Inferior parietal cortex (tissue), 1 donor: ENCODE data around the gene MYH16.
"Not testable (repeated sequence)": the region's sequence is repeated elsewhere in the genome, so short reads cannot be mapped to it uniquely, and the experiment has no call there.

Experiments
- DNase-seq: peaks from one replicate; pipeline ENCODE4 v3.0.0-alpha.2; 2016; ENCODE audit errors: extremely low spot score

Gene MYH16

GRCh38 chr7:99305473-99306260, 33.0 kb downstream of the MYH16 start:
- DNase-seq = no peak

- peak; percentile 28 for DNase-seq
These were observed 35.9 kb downstream of the MYH16 start for GRCh38 chr7:99308461-99309074.

GRCh38 chr7:99309111-99309510, 36.5 kb downstream of the MYH16 start:
- no peak for DNase-seq

DNA sequence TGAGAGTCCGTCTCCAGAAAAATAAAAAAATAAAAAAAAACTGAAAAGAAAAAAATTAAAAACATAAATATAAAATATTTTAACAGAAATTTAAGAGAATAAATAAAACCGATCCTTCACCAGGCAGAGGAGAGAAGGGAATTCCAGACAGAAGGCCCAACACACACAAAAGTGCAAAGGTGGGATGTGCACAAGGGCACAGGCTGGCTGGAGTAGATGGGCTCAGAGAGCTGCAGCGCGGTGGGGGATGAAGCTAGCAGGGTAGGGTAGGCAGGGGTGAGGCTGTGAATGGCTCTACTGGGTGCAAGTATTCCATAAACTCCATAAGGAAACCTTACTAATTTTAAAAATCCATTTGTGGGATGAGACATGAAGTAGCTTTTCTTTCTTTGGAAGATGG, 37.4 kb downstream of the MYH16 start:
- no peak for DNase-seq

DNA sequence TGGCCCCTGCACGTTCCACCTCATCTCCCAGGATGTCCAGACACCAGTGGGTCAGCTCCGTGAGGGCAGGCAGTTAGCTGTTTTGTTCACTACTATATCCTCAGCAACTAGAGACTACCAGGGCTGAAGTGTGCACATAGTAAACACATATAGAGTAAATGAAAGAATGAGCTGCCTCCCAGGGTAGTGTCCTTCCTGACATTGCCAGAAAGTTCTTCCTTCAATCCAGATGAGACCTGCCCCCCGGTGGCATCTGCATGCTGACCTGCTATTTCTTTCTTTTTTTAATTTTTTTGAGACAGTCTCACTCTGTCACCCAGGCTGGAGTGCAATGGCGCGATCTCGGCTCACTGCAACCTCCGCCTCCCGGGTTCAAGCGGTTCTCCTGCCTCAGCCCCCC, 39.1 kb downstream of the MYH16 start:
- no peak for DNase-seq

- peak; percentile 94 for DNase-seq
These were observed 39.9 kb downstream of the MYH16 start for GRCh38 chr7:99312316-99313203.

DNA sequence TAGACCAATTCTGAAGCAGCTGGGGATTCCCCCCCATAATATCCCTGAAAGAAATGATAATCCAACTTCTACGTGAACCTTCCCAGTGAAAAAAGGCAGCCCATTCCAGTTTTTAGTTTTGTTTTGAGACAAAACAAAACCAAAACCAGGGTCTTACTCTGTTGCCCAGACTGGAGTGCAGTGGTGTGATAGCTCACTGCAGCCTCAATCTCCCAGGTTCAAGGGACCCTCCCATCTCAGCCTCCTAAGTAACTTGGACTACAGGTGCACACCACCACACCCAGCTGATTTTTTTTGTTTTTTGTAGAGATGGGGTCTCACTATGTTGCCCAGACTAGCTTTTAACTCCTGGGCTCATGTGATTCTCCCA, 40.5 kb downstream of the MYH16 start:
- DNase-seq = no peak

DNA sequence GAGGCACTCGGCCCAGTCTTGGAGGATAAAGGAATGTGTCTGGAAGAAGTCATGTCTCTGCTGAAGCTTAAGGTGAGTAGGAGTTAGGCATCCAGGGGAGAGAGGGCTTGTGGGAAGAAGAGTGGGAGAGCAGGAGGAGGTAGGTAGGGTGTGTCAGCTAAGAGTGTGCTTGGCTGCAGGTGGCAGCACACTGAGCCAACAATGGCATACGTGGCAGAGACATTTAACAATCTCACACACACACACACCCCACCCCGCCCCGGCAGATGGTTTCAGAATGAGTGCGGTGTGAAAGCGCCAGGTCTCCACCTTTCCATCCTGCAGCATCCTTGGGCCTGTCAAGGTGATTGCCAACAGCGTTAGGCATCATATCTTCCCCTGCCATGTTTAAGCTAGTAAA, 41.9 kb downstream of the MYH16 start:
- DNase-seq = no peak

GRCh38 chr7:99320371-99320770, 47.7 kb downstream of the MYH16 start:
- no peak for DNase-seq

DNA sequence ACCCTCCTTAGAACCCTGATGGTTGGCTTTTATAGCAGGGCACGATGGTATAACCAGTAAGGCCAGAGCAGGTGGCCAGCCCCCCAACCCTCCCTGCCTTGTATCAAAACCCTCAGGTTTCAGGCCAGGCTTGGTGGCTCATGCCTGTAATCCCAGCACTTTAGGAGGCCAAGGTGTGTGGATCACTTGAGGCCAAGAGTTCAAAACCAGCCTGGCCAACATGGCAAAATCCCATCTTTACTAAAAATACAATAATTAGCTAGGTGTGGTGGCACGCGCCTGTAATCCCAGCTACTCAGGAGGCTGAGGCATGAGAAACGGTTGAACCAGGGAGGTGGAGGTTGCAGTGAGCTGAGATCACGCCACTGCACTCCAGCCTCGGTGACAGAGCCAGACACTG, 50.0 kb downstream of the MYH16 start:
- not testable (repeated sequence) for DNase-seq

GRCh38 chr7:99324559-99324958, 51.9 kb downstream of the MYH16 start:
- no peak for DNase-seq

- no peak for DNase-seq
These were observed 52.4 kb downstream of the MYH16 start for GRCh38 chr7:99325001-99325493.

DNA sequence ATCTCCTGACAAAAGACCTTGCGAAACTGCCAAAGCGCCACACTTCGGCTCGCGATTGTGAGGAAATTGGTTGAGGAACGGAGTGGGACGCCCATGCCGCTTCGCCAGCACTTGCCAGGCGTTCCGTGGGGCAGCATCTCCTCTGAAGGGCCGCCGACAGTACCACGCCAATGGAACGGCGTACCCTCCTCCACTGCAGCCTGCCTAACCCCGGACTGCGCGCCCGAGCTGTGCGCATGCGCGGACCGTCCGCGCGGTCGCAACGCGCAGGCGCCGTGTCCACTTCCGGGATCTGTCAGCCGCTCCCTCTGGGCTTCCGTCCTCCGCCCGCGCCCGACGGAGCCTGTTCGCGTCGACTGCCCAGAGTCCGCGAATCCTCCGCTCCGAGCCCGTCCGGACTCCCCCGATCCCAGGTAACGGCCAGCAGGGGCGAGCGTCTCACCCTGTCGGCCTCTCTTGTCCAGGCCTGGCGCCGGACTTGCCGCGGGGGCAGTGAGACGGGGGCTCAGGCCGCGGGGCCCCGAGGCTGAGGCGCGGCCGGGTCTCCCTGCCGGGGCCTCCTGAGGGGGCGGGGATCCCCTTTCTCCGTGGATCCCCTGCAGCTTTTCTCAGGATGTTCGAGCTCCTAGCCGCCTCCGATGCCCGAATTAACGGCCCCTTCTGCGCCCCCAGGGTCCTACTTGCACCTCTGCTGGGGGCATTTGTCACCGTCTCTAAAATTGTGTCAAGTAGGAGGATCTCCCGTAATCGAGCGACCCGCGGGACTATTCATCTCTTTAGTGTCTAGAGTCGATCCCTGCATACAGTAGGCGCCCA, 53.2 kb downstream of the MYH16 start, which contains the start of gene ARPC1A:
ARPC1A (plus strand) TSS at position 307 of the 816 bp plus-strand sequence. CDS start 7,456 bp downstream, outside the sequence.
- DNase-seq = peak; percentile 89

- no peak for DNase-seq
These were observed 53.8 kb downstream of the MYH16 start for GRCh38 chr7:99326408-99326782.

GRCh38 chr7:99330314-99330961, 57.8 kb downstream of the MYH16 start:
- peak; percentile 18 for DNase-seq

DNA sequence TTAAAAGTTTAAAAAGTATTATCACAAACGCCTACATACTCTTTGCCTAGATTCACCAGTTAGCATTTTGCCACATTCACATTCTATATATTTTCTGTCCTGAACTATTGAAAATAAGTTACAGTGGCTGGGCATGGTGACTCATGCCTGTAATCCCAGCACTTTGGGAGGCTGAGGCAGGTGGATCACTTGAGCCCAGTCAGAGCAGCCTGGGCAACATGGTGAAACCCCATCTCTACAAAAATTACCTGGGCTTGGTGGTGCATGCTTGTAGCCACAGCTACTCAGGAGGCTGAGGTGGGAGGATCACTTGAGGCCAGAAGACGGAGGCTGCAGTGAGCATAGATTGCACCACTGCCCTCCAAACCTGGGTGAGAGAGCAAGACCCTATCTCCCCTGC, 58.4 kb downstream of the MYH16 start:
- DNase-seq = no peak

GRCh38 chr7:99339595-99339994, 67.0 kb downstream of the MYH16 start:
- DNase-seq = no peak

DNA sequence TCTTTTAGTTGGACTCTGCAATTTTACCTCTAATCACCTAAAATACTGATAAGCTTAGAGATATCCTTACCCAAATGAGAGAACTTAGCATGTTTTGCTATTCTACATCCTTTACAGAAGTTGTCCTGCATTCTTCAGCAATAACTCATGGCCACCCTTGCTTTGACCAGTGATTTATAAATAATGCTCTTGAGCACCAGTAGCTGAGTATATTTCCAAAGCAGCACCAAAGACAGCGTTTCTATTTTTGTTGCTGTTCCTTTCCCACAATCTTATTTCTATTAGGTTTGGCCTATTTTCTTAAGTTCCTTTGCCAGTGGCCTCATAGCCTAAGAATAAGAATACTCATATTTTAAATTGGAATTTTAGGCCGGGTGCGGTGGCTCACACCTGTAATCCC, 68.0 kb downstream of the MYH16 start:
- DNase-seq = no peak

DNA sequence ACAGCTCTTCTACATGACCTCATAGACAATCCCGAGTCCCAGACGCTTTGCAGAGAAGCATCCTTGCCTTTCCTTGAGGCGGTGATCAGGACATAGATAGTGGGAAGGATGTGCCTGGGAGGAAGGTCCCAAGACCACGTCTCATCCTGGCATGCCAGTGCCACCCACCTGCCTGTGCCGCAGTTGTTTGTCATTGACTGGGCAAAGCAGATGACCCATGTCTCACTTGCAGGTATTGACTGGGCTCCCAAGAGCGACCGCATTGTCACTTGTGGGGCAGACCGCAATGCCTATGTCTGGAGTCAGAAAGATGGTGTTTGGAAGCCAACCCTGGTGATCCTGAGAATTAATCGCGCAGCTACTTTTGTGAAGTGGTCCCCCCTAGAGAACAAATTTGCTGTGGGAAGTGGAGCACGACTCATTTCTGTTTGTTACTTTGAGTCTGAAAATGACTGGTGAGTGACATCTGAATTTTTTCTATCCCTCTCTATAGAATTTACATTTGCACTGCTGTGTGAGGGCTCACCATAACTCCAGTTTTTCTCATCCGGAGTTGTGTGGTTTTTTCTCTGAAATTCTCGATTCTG, 71.5 kb downstream of the MYH16 start:
- no peak for DNase-seq

- not testable (repeated sequence) for DNase-seq
These were observed 78.0 kb downstream of the MYH16 start for GRCh38 chr7:99350641-99351040.
